ENCODE data around the gene BLACAT1. TPM values are rescaled to one million over a fixed set of nuclear protein-coding genes. Genes with fewer than 3 reads are reported as not detected.

The BLACAT1 gene
- total and polyA plus RNA-seq, 2 of the 4 experiments (the other 2 are of a cell fraction), result under 0.01 to 0.05 TPM

- Histone ChIP-seq H2BK120ac (ENCODE audit: low read depth, low read length) (no peak overlapping the region), H4K20me1 (ENCODE audit: insufficient read depth, low read length) (no peaks in the 10 kb centered on the region), H2BK5ac (ENCODE audit: low read depth, low read length, poor library complexity, severe bottlenecking) (no peak overlapping the region), H4K5ac (ENCODE audit: low read depth, low read length) (no peak overlapping the region), H3K36me3 (ENCODE audit: control insufficient read depth, insufficient read depth, low read length) (no peaks in the 10 kb centered on the region), H3K56ac (ENCODE audit: extremely low read depth, insufficient read depth, low read length) (no peak overlapping the region), H2AK5ac (ENCODE audit: low read depth, low read length) (no peak overlapping the region), H4K91ac (ENCODE audit: insufficient read depth, low read depth, low read length) (no peak overlapping the region), H3K9me3 (ENCODE audit: control insufficient read depth, insufficient read depth, low read length) (no peaks in the 10 kb centered on the region), H2BK20ac (ENCODE audit: low read depth, low read length) (no peak overlapping the region), H3K9ac (ENCODE audit: low read depth, low read length) (no peak overlapping the region), H3K14ac (replicated peaks; ENCODE audit: low read depth, low read length) (no peak overlapping the region), H3K9me1 (ENCODE audit: insufficient read depth, low read length) (no peaks in the 10 kb centered on the region), H3K4me2 (ENCODE audit: low read depth, low read length) (no peak overlapping the region), H3K4me1 (ENCODE audit: control insufficient read depth, insufficient read depth, low read length) (peaks cover 3% of the 10 kb centered on the region; the same call in 1 of the 2 replicates), H3K27ac (ENCODE audit: insufficient read depth, low read length) (no peak overlapping the region), H2AK9ac (replicated peaks; ENCODE audit: low read depth, low read length, poor library complexity) (no peak overlapping the region), H2AFZ (replicated peaks; ENCODE audit: low read length, poor library complexity) (no peak overlapping the region), H3K27me3 (ENCODE audit: control insufficient read depth, insufficient read depth, low read length) (peaks cover 54% of the 10 kb centered on the region), H2BK15ac (ENCODE audit: low read depth, low read length) (no peak overlapping the region), H3K4me3 (ENCODE audit: insufficient read depth, low read depth, low read length) (no peak overlapping the region), H3K18ac (ENCODE audit: low read depth, low read length) (no peak overlapping the region), H3K23ac (ENCODE audit: low read depth, low read length) (no peak overlapping the region), H3K4ac (ENCODE audit: low read depth, low read length) (no peak overlapping the region), H3K79me1 (ENCODE audit: low read depth in 1 of 2, low read length in 2 of 2) (no peaks in the 10 kb centered on the region), H4K8ac (ENCODE audit: low read depth in 2 of 2, low read length in 2 of 2) (no peak overlapping the region)
- intact Hi-C loops (cut with micrococcal nuclease), result no loop called here
- no peak for ATAC-seq (ENCODE audit: low read depth)
- ChIA-PET POLR2A (ENCODE audit: unreplicated experiment) (no interaction called here), CTCF (no interaction called here)
- in situ Hi-C loops (cut with MboI; ENCODE audit: low sequenced_read_pairs), result no loop called here
- no TSS peak for BruUV-seq (replicated peaks)
- WGBS, 2 experiments (ENCODE audit: extremely low coverage in 2 of 2, insufficient read length in 1 of 2), result 0% methylated on average over 1 of the region's 9 CpGs; no CpG with 5 or more reads in 1 of the 2 experiments
- no peak for TF ChIP-seq MAZ (IDR thresholded peaks at IDR 0.05; ENCODE audit: borderline replicate concordance, low read depth, low read length)
- TF ChIP-seq SMC3 (IDR thresholded peaks at IDR 0.05; ENCODE audit: low read depth, low read length), result no peak
- no peak for TF ChIP-seq USF2 (IDR thresholded peaks at IDR 0.05; ENCODE audit: low read depth, low read length)
- TF ChIP-seq CEBPB (IDR thresholded peaks at IDR 0.05; ENCODE audit: low read depth, low read length), result no peak
- no peak for TF ChIP-seq RFX5 (IDR thresholded peaks at IDR 0.05; ENCODE audit: low read depth, low read length)
- no peak for TF ChIP-seq RAD21 (IDR thresholded peaks at IDR 0.05; ENCODE audit: low read length)
- no peak for TF ChIP-seq CHD1 (IDR thresholded peaks at IDR 0.05; ENCODE audit: low read depth, low read length)
- TF ChIP-seq, protein P1, sequence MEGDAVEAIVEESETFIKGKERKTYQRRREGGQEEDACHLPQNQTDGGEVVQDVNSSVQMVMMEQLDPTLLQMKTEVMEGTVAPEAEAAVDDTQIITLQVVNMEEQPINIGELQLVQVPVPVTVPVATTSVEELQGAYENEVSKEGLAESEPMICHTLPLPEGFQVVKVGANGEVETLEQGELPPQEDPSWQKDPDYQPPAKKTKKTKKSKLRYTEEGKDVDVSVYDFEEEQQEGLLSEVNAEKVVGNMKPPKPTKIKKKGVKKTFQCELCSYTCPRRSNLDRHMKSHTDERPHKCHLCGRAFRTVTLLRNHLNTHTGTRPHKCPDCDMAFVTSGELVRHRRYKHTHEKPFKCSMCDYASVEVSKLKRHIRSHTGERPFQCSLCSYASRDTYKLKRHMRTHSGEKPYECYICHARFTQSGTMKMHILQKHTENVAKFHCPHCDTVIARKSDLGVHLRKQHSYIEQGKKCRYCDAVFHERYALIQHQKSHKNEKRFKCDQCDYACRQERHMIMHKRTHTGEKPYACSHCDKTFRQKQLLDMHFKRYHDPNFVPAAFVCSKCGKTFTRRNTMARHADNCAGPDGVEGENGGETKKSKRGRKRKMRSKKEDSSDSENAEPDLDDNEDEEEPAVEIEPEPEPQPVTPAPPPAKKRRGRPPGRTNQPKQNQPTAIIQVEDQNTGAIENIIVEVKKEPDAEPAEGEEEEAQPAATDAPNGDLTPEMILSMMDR (conservative IDR thresholded peaks at IDR 0.05; ENCODE audit: low read depth, low read length), result no peak
- TF ChIP-seq RCOR1 (IDR thresholded peaks at IDR 0.05; ENCODE audit: insufficient replicate concordance, low read length), result no peak
- TF ChIP-seq POLR2A (IDR thresholded peaks at IDR 0.05; ENCODE audit: low read depth, low read length), result no peak
- TF ChIP-seq MXI1 (IDR thresholded peaks at IDR 0.05; ENCODE audit: borderline replicate concordance, low read depth, low read length), result no peak
- no peak for TF ChIP-seq FOS (IDR thresholded peaks at IDR 0.05; ENCODE audit: low read depth, low read length)
- TF ChIP-seq BHLHE40 (IDR thresholded peaks at IDR 0.05; ENCODE audit: low read depth, low read length), result no peak
- TF ChIP-seq ELK1 (IDR thresholded peaks at IDR 0.05; ENCODE audit: borderline replicate concordance, low read depth, low read length), result no peak
- TF ChIP-seq MAFK (IDR thresholded peaks at IDR 0.05; ENCODE audit: low read depth, low read length), result no peak
- DNase-seq, result no peak
- dilution Hi-C loops (cut with HindIII; ENCODE audit: low sequenced_read_pairs, unreplicated experiment), result no loop called here
Measured at GRCh38 chr1:205495237-205495823, 39.5 kb upstream of the BLACAT1 start.

Measured in IMR-90 (cell line).